BJ (cell line): ENCODE results near the gene ST6GALNAC4. TPM values are rescaled to one million over a fixed set of nuclear protein-coding genes. Genes with fewer than 3 reads are reported as not detected.

Experiments used
- CTCF ChIA-PET: fragments of 350-600 bp; formaldehyde crosslinking; extraction: SDS; loops from one replicate; lab custom pipeline; 2021; ENCODE audit warnings: antibody characterized with exemption, inconsistent platforms; lab: Yijun Ruan, JAX
- POLR2A ChIA-PET: fragments of 300-600 bp; sonication (Branson Sonifier 250); formaldehyde crosslinking; extraction: SDS; loops from one replicate; lab custom pipeline; 2021; ENCODE audit warnings: antibody characterized with exemption; lab: Charles Lee
- DNase-seq: peaks from one replicate; pipeline ENCODE4 v3.0.0-alpha.2; 2011; ENCODE audit warnings: low read depth
- H3K27me3 ChIP-seq: 2 replicates; pipeline ENCODE4 v1.6.0; 2011; ENCODE audit warnings: low read length; ENCODE audit not compliant: control insufficient read depth, insufficient read depth
- H3K36me3 ChIP-seq: 2 replicates; pipeline ENCODE4 v1.5.1; 2011; ENCODE audit warnings: low read length; ENCODE audit not compliant: control insufficient read depth, insufficient read depth
- H3K4me3 ChIP-seq: 2 replicates; pipeline ENCODE4 v1.5.1; 2011; ENCODE audit warnings: low read depth, mild to moderate bottlenecking, control low read depth, low read length
- CTCF ChIP-seq: IDR thresholded peaks from 2 replicates; pipeline ENCODE4 v1.5.1; 2011; ENCODE audit warnings: low read depth, mild to moderate bottlenecking, control low read depth, inconsistent platforms, low read length, moderate library complexity; ENCODE audit not compliant: insufficient read depth
- polyA plus RNA-seq: library from polyadenylated mRNA; depleted of rRNA; stranded (reverse); fragments of >200 nt; gene quantifications from 2 replicates; pipeline ENCODE4 v1.2.3, GENCODE V29; 2011

Gene ST6GALNAC4
- polyA plus RNA-seq, 1 experiment: 35.5 TPM

DNA sequence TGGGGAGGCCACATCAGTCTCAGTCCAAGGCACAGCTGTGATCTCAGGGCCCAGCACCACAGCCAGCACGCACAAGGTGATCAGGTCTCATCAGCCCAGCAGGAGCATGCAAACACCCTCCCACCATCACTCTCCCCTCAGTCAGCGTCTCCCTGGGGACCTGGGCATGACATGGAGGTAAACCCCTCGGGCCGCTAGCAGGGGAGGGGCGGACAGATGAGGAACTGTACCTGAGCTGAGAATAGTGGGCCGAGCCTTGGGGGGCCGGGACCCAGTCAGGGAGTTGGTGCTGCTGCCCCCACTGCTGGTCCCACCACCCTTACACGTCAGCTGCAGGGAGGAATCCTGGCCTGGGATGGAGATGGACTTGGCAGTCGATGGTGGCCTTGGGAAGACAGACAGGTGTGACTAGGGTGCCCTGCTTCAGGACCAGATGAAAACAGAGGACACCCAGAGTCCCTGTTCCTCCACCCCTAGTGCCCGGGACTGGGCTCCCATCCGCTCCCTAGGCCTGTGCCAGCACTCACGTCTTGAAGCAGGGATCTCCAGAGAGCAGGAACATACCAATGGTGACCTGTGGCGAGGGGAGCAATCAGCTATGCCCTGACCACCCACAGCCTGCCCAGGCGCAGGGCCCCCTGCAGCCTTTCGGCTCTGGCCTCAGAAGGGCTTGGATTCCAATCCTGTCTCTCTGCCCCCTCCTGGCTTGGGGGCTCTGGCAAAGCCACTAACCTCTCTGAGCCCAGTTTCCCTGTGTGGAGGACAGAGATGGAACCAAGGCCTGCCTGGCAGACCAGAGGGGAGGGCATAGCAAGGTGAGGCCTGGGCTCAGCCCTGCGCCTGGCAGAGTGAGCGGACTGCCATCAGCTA lies 31.2 kb upstream of the ST6GALNAC4 start:
- POLR2A ChIA-PET: no interaction called here
- no peak for TF ChIP-seq CTCF

GRCh38 chr9:127946728-127947127 lies 29.9 kb upstream of the ST6GALNAC4 start:
- no peaks in the 10 kb centered on the region for H3K27me3 ChIP-seq
- CTCF ChIA-PET: interaction anchor here (1.6 to 13.3 kb wide), 3 partner anchors 14 to 88 kb away, joined by 5 to 342 read pairs (median 56); partner anchors contain the start of gene EEIG1
- DNase-seq: no peak
- POLR2A ChIA-PET: no interaction called here
- peaks cover 31% of the 10 kb centered on the region for H3K36me3 ChIP-seq
- H3K4me3 ChIP-seq: no peak overlapping the region
- TF ChIP-seq CTCF: no peak

More for the DNA sequence above, 31.2 kb upstream of the ST6GALNAC4 start:
- Histone ChIP-seq H3K27me3 (no peaks in the 10 kb centered on the region), H3K36me3 (peaks cover 23% of the 10 kb centered on the region), H3K4me3 (no peak overlapping the region)
- no peak for DNase-seq
- CTCF ChIA-PET: interaction anchor here (0.9 to 13.3 kb wide), 4 partner anchors 9 to 170 kb away, joined by 3 to 342 read pairs (median 9); no protein-coding TSS in a partner anchor

- no peaks in the 10 kb centered on the region for H3K27me3 ChIP-seq
- ChIA-PET POLR2A (no interaction called here), CTCF (interaction anchor here (1.6 to 13.3 kb wide), 3 partner anchors 15 to 89 kb away, joined by 5 to 342 read pairs (median 56); partner anchors contain the start of gene EEIG1)
- H3K36me3 ChIP-seq: peaks cover 34% of the 10 kb centered on the region
- H3K4me3 ChIP-seq: no peak overlapping the region
- no peak for TF ChIP-seq CTCF
- DNase-seq: no peak
These were observed 29.1 kb upstream of the ST6GALNAC4 start for GRCh38 chr9:127945942-127946341.

- Histone ChIP-seq H3K36me3 (peaks cover 33% of the 10 kb centered on the region), H3K4me3 (no peak overlapping the region), H3K27me3 (no peaks in the 10 kb centered on the region)
- POLR2A ChIA-PET: no interaction called here
- TF ChIP-seq CTCF: no peak
- CTCF ChIA-PET: interaction anchor here (6.8 to 13.3 kb wide), 2 partner anchors 16 to 90 kb away, joined by 56 to 342 read pairs; no protein-coding TSS in a partner anchor
- no peak for DNase-seq
These were observed 28.5 kb upstream of the ST6GALNAC4 start for GRCh38 chr9:127945338-127945737.

GRCh38 chr9:127944586-127945218 lies 27.9 kb upstream of the ST6GALNAC4 start:
- CTCF ChIA-PET: interaction anchor here (0.9 to 13.3 kb wide), 19 partner anchors 8 to 184 kb away, joined by 3 to 342 read pairs (median 11); partner anchors contain the start of genes EEIG1, NAIF1 and PIP5KL1
- Histone ChIP-seq H3K36me3 (peaks cover 32% of the 10 kb centered on the region), H3K4me3 (no peak overlapping the region), H3K27me3 (no peaks in the 10 kb centered on the region)
- DNase-seq: no peak
- POLR2A ChIA-PET: no interaction called here
- no peak for TF ChIP-seq CTCF
